GM18498 (cell line): Measurements from ENCODE around the gene MYOF.
"Not testable (repeated sequence)": the region's sequence is repeated elsewhere in the genome, so short reads cannot be mapped to it uniquely, and the experiment has no call there.

ENCODE experiments used
- ATAC-seq: cut with Tn5 transposase; IDR thresholded peaks from one replicate; pipeline ENCODE4 v1.9.1; 2021; ENCODE audit warnings: mild to moderate bottlenecking, moderate library complexity; ENCODE audit not compliant: unreplicated experiment

MYOF gene

DNA sequence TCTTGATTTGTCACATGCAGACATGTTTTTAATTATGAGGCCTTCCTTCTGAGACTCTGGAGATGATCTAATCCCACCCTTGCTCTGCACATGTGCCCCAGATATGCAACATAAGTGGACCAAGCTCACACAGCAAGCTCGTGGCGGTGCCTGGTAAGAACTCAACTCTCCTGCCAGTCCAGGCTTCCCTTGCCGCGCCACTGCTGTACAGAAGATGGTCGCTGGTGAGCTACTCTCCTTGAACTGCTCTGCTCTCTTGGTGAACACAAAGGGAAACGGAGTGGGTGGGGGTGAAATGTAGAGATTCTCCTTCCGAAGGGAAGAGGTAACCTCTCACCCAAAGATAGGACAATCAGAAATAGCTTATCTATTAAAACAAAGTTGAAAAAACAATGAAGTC is 25.7 kb downstream of the MYOF start:
- no peak for ATAC-seq

DNA sequence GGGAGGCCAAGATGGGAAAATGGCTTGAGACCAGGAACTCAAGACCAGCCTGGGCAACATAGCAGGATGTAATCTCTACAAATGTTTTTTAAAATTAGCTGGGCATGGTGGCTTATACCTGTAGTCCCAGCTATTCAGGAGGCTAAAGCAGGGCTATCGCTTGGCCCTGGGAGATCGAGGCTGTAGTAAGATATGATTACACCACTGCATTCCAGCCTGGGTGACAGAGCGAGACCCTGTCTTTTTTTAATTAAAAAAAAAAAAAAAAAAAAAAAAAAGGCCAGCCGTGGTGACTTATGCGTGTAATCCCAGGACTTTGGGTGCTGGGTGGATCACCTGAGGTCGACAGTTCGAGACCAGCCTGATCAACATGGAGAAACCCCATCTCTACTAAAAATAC is 27.4 kb downstream of the MYOF start:
- ATAC-seq: no peak

- ATAC-seq: no peak
These were observed 28.0 kb downstream of the MYOF start for GRCh38 chr10:93454146-93454545.

- no peak for ATAC-seq
These were observed 30.0 kb downstream of the MYOF start for GRCh38 chr10:93452143-93452542.

GRCh38 chr10:93451244-93451947 is 30.7 kb downstream of the MYOF start:
- ATAC-seq: no peak

DNA sequence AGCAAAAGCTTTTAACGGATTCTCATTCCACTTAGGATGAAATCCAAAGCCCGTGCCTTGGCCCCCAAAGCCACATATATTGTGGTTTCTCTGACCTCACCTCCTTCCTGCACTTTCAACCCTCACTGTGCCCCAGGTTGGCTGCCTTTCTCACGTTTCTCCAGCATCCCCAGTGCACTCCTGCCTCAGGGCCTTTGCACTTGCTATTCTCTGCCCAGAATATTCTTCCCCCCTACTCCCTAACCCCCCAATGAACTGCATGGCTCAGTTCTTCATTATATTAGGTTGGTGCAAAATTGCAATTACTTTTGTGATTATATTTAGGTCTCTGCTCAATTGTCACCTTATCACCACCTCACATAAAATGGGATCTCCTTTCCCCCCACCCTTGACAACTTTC is 34.2 kb downstream of the MYOF start:
- no peak for ATAC-seq

DNA sequence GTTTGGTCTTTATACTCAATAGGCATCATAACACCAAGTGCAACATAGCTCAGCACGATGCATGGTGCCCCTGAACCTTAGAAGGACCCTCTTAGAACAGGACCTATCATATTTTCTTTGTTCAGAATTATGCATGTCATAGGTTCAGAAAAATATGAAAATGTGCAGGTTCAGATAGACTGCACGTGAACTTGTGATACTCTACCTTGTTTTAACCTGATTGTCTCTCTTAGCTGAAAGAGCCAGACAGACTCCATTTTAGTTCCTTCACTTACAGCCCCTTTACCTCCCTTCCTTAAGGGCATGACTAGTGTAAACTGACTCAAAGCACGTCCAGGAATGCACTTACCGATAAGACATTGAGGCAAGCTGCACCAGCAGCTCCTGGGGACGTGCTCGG is 35.1 kb downstream of the MYOF start:
- no peak for ATAC-seq

DNA sequence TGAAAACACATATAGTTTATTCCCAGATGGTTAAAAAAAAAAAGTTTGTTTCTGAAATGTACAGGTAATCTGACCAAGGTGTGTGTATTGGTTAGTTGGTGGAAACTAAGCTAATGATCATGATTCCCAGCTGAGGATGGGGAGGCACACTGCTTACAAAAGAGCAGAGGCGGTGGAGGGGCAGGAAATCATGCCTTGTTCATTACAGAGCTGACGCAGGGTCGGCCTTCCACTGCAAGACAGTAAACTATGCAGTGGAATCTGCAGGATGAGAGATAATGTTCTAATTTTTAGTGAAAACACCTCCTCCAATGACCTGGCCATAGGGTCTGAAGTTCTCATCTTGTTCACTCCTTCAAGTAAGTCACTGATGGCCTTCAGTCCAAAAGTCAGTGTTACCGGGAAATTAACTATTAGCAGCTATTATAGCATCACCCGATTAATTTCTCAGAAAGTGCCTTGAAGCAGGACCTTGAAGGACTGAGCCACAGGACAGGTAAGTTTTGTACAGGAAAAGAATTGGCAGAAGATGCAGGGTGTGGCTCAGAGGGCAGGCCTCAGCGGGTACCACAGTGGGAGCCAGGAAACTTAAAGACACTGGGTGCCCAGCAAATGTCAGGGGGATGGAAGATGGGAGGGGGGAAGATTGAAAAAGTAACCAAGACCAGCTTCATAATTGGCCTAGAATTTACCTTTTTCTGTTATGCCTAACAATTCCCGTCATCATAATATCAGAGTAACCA is 36.0 kb downstream of the MYOF start:
- ATAC-seq: no peak

- ATAC-seq: no peak
These were observed 36.8 kb downstream of the MYOF start for GRCh38 chr10:93445097-93445960.

GRCh38 chr10:93443481-93443880 is 38.7 kb downstream of the MYOF start:
- ATAC-seq: no peak

DNA sequence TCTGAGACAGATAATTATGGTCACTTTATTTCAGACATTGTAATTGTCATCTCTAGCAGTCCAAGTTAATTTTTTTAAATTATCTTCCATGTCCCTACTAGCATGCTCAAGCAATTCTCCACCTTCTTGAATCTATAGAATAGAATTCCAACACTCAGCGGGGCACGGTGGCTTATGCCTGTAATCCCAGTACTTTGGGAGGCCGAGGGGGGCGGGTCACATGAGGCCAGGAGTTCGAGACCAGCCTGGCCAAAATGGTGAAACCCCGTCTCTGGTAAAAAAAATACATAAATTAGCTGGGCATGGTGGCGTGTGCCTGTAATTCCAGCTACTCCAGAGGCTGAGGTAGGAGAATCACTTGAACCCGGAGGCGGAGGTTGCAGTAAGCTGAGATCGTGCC is 39.4 kb downstream of the MYOF start:
- ATAC-seq: not testable (repeated sequence)

- ATAC-seq: no peak
These were observed 41.5 kb downstream of the MYOF start for GRCh38 chr10:93440591-93441091.

DNA sequence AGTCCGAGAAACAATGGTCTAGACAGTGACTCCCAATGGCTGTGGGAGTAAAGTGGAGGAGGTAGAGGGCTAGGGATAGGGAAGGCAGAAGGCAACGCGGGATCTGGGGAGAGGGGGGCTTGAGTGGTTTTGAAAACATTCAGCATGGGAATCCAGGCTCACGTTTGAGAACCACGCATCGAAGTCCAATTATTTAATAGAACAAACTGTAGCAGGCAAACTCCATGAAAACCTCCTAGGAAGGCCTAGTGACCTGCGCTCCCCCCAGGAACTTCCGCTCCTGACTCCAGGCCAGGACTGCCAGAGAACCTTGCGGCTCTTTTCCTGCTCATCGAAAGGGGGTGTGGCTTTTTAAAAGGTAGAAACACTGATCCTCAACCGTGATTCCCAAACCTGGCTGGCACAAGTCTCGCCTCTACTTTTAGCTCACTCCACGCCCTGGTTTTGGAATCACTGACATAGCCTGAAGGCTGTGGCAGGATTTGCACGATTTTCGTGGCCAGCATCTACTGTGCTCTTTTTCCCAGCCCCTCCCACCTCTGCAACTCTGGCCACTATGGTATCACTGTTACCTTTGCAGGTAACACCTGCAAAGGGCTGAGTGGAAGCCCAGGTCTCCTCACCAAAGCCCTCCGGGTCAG is 43.4 kb downstream of the MYOF start:
- no peak for ATAC-seq

DNA sequence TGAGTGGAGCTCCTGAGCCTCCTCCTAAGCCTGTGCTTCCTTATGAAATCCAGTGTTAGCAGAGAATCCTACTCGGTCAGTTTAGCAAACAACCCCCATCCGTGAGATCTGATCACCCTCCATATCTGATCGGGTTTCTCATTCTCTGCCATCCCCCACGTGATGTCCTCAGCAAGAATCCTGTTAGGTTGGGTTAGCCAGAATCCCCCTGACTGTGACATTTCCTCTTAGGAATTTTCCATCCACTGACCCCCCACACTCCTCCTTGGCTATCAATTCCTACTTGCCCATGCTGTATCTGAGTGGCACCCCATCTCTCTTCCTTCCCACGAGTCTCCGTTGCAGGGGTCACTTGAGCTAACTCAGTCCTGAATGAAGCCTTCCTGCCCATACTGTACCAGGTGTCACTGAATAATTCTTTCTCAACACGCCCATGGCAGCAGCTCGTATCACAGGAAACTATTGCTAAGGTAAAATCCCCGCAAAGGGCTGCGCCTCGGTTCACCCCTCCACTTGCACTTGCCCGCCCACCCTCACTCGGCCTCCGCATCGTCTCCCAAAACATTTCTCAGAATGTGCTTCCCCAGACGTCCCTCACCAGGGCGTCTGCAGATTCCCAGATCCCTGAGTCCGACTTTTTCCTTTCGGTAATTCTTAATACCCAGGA is 44.1 kb downstream of the MYOF start:
- ATAC-seq: no peak

GRCh38 chr10:93437086-93437945 is 44.8 kb downstream of the MYOF start:
- ATAC-seq: no peak

GRCh38 chr10:93436591-93437085 is 45.5 kb downstream of the MYOF start:
- no peak for ATAC-seq

DNA sequence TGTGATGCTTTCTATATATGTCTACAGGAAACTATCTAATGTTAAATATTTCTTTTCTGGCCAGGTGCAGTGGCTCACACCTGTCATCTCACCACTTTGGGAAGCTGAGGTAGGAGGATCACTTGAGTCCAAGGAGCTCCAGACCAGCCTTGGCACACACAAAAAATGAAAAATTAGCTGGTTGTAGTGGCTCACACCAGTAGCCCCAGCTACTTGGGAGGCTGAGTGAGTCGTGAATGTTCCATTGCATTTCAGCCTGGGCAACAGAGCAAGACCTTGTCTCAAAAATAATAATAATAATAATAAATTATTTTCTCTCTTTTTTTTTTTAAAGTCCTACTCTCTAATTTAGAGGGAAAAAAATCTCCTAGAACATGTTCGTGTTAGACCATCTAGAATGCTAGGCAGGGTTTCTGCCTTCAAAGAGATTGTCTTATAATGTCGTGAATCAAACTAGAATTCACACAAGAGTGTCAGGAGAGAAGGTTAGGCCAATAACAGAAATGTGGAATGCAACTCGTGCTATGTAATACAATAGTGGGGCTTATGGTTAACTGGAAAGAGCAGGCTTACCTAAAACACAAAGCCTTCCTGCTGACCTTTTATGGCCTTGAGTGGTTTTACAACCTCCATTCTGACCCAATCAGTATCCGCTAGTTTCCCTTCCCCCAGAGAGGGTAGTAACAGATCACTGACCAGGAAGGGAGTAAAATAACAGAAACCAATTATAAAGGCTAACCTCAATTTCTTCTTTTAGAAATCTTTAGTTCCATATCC is 46.3 kb downstream of the MYOF start:
- ATAC-seq: no peak

DNA sequence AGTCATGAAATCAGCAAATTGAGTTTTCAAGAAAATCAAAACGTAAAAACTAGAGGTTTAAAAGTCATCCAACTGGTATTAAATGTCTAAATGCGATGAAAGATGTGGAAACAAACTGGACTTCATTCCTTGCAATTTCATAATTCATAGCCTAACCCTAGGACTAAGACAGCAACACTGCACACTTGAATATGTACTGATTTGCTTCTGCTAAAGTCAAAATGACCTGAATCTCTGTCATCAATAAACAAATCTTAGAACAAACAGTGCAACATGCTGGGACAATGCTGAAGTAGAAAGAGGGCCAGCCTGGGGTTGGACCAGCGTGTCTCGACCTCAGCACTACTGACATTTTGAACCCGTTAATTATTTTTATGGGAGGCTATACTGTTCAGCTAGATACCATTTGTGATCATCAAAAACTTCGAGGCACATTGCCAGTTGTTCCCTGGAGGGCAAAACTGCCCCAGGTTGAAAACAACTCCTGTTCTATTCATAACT is 47.1 kb downstream of the MYOF start:
- no peak for ATAC-seq
